Fibroblast of lung (primary cell): ENCODE data around the gene MPPED2.

ENCODE experiments used
- CTCF ChIP-seq, 2 donors: IDR thresholded peaks in 1 of 2; conservative IDR thresholded peaks in 1 of 2; 1 replicate in 1 of 2; 2 replicates in 1 of 2; pipeline ENCODE4 v1.5.1; 2011 to 2012; ENCODE audit warnings: low read length in 2 of 2, control low read depth in 1 of 2, inconsistent platforms in 1 of 2, low read depth in 1 of 2, mild to moderate bottlenecking in 1 of 2
- EZH2 ChIP-seq: IDR thresholded peaks from 2 replicates; pipeline ENCODE4 v1.5.1; 2012; ENCODE audit warnings: low read length, control low read depth, mild to moderate bottlenecking; ENCODE audit errors: missing control alignments

GRCh38 chr11:30424844-30425243 lies 161.3 kb downstream of the MPPED2 start:
- TF ChIP-seq CTCF (conservative IDR thresholded peaks at IDR 0.05 in 1 of 2, IDR thresholded peaks at IDR 0.05 in 1 of 2; ENCODE audit: low read depth in 1 of 2, low read length in 2 of 2), result no peak
- TF ChIP-seq EZH2, result no peak
